Hematopoietic multipotent progenitor cell treated with erythropoietin and hydrocortisone succinate and interleukin-3 and kit ligand, for 4 days (in vitro differentiated cells): ENCODE data around the gene PDE10A.
"Not testable (repeated sequence)": the region's sequence is repeated elsewhere in the genome, so short reads cannot be mapped to it uniquely, and the experiment has no call there.

Source experiments
- DNase-seq: peaks from one replicate; pipeline ENCODE4 v3.0.0-alpha.2; 2015

PDE10A gene

DNA sequence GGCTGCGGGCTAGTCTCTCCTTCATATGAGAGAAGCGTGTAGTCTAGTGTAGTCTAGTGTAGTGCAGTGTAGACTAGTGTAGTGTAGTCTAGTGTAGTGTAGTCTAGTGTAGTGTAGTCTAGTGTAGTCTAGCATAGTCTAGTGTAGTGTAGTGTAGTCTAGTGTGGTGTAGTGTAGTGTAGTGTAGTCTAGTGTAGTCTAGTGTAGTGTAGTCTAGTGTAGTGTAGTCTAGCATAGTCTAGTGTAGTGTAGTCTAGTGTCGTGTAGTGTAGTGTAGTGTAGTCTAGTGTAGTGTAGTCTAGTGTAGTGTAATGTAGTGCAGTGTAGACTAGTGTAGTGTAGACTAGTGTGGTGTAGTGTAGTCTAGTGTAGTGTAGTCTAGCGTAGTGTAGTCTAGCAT is 44.1 kb downstream of the PDE10A start:
- DNase-seq: not testable (repeated sequence)

DNA sequence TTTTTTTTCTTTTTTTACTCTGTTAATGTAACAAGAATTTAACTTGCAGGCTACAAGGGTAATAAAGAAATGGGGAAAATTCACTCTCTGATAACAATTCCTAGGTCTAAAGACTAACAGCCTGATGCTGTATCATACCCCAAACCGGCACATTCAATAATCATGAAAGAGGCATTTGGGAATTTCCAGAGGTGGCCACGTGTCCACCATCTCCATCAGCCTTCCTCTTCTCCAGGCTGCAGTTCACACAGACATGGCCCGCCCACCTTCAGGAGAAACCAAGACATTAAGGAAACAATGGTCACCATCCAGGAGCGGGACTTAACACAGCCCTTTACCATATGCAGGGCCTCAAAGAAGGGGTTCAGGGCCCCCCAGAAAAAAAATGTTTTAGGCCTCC is 44.8 kb downstream of the PDE10A start:
- no peak for DNase-seq

- no peak for DNase-seq
Observed at GRCh38 chr6:165617528-165617927, 45.5 kb downstream of the PDE10A start.

DNA sequence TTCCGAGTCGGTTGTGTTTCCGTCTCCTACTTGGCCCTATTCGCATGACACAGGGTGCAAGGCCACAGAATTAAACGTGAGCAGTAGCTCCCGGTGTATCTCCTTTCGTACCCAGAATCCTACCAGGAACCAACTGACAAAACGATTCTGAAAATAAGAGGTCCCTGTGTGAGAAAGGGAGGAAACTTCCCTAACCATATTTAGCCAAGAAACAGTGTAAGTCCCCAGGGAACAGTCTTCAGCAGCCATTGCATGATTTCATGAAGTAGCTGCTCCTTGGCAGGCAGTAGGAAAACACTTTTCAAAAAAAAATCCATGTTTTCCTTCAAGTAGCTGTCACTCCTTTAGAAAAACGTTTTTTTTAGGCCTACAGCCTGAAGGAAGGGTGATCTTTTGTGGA is 46.9 kb downstream of the PDE10A start:
- no peak for DNase-seq

DNA sequence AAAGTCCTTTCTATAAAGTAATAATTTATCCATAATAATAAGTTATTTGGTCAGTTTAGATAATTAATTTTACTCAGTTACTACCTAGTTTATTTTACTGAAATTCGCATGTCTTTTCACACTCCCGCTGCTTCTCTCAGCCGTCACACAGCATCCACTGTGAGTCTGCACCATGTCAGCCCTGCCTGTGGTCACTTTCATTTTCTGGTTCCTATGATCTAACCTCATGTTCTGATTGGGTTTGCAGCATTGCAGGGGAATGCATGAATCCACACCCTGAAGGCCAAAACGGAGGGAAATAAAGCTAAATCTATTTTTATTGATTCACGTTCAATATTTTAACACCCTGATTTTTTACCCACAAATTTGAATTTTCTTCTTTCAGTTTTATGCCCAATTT is 47.4 kb downstream of the PDE10A start:
- DNase-seq: no peak

DNA sequence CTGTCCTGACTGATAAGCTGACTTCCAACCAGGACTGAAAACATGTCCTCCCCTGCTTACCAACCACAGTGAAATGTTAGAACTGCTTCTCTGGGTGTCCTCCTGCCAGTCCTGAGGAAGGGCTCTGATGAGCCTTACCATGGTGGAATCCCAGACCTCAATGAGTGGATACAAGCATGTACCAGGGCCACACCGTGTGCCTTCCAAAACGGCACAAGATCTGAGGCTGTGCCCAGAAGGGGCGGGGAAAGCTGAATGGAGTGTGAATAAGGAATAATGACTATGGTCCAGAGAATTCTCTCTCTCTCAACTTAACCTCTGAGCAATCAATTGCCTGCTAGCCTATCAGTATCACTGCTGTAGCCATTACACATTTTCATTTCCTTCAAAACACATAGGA is 51.7 kb downstream of the PDE10A start:
- DNase-seq: no peak

DNA sequence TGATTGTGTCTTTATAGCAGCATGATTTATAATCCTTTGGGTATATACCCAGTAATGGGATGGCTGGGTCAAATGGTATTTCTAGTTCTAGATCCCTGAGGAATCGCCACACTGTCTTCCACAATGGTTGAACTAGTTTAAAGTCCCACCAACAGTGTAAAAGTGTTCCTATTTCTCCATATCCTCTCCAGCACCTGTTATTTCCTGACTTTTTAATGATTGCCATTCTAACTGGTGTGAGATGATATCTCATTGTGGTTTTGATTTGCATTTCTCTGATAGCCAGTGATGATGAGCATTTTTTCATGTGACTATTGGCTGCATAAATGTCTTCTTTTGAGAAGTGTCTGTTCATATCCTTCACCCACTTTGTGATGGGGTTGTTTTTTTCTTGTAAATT is 54.5 kb downstream of the PDE10A start:
- not testable (repeated sequence) for DNase-seq

DNA sequence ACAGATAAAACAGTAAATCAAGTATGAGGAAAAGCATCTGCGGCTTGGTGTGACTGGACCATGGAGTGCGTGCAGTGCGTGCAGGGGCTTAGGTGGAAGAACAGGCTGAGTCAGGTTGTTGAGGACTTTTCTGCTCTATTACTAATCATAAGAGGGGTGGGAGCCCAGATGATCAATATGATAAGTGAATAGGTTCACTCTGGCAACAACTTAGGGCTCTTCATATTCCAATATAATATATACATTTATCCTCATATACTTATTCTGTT is 56.4 kb downstream of the PDE10A start:
- no peak for DNase-seq

DNA sequence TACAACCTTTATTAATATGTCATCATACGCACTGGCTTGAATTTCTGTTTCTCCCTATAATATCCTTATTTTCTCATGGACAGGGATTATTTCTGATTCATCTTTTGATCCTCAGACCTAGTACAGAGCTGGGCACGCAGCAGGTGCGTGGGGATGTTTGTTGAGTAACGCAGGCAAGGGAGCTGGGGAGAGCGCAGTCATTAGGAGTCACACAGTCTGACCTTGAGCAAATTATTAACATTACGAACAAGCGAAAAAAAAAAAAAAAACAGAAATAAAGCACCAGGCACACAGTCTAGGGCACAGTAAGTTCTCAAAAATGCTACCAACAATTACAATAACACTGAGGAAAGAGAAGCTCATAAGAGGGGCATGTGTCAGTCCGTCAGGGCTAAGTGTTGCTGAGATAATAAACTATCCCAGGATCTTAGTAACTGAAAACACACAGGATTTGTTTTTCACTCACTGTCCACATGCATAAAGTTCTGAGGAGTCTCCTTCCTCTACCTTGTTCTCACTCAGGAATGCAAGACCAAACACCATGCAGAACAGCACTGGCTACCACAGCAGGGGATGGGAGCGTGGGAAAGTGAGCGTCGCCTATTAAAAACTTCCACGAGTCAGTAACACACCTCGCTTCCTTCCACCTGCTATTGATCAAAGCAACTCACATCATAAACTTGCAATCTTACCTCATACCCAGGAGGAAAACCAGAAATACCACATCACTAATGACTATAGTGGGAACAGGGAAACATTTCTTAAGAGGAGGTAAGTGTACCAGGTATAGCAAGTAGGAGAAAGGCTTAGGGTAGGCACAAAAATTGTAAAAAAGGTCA is 56.9 kb downstream of the PDE10A start:
- DNase-seq: no peak

- no peak for DNase-seq
Observed at GRCh38 chr6:165605182-165605875, 57.7 kb downstream of the PDE10A start.

DNA sequence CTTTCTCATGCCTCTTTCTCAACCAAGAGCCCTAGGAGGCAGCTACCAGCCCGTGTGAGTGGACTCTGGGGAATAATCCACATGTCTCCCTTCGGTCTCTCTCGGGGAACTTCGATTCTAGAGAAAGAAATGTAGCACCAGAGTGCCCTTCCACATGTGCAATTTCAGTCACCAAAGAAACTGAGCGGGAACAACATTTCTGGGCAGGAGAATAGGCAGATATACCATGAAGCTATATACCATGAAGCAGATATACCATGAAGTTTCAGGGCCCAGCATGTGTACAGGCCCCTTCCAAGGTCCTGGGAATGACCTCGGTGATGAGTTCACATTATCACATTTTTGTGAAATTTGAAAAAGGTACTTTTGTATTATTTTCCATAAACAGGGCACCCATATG is 60.8 kb downstream of the PDE10A start:
- no peak for DNase-seq

DNA sequence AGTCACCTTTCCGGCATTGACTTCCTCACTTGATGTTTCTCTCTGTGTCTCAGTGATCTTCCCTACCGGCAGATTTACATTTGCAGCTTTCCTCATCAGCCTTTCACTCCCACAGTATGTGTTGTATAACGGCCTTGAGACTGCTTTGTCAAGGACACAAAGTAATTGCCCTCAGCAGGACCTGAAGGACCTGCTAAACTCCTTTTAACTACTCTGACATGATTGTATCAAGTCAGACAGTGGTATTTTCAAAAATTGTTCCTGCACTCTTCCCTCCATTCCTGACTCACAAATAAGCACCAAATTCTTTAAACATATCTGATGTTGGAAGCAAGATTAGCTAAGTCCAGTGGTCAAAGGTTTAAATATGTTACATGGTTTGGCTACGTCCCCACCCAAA is 62.4 kb downstream of the PDE10A start:
- DNase-seq: no peak

DNA sequence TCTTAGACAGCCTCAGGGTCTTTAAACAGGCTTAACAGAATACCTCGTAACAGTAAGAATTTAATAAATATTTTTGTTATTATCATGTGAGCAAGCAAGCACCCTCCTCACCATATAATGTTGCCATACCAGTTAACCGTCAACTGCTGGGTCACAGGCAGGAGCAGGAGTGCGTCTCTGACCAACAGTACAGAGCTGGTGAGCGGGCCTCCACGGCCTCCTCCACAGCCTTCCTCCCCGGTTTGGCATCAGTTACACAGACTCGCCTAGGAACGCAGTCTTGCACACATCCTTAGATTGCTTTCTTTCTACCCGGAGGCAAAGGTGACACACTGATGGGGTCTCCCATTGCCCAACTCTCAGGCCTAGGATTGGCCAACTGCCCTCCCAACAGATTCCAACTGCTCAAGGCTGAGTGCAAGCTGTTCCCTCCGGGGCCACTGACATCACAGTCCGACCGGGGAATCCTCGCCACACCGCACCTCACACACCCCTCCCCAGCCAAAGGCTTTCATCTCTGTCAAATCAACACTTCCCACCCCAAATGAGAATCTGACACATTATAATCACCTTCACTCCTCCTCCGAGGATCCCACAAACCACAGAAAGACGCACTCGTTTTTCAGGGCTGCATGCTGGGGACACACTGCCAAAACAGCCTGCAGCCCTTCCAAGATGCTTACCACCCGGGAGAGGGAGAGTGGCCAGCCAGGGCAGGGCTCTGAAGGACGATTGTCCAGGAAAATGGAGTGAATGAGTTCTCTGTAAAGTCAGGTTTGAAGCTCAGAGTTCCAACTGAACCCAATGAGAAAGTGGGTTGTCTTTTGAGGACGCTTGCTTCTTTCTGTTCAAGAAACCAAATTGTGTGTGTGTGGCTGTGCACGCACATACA is 63.2 kb downstream of the PDE10A start:
- DNase-seq: no peak

DNA sequence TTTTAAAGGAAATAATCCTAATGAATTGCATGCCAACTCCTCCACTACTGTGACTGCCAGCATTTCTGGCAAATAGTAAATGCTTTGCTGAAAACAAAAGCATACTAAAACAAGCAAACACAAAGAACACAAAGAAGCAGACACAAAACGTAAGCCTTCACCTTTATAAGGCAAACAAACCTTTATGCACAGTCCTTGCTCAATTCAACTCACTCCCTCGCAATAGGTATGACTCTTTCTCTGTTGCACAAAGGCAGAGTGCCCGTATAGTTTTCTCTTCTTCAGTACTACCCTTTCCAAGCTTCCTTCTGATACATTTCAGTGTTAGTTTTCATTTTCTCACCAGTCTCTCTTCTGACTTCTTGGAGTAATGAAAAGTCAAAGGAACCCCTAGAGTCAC is 63.9 kb downstream of the PDE10A start:
- DNase-seq: no peak

DNA sequence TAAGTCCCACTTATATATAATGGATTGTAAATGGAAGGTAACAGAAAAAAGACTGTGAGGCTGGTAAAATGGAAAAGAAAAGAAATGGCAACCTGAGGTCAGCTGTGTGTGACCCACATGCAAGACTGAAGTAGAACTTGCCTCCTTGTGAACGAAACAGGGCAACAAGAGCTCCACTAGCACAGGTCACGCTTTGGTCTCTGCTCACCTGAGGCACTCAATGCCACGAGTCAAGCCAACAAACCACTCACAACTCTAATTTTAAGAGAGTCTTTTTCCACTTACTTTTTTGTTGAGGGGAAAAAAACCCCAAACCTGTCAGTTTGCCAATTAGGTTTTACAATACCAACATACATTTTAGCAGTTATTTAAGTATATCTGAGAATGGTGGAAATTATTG is 65.2 kb downstream of the PDE10A start:
- DNase-seq: no peak

GRCh38 chr6:165594584-165595333 is 68.3 kb downstream of the PDE10A start:
- DNase-seq: no peak

- not testable (repeated sequence) for DNase-seq
Observed at GRCh38 chr6:165592947-165593346, 70.1 kb downstream of the PDE10A start.

- no peak for DNase-seq
Observed at GRCh38 chr6:165588515-165588914, 74.5 kb downstream of the PDE10A start.

- no peak for DNase-seq
Observed at GRCh38 chr6:165587206-165587605, 75.8 kb downstream of the PDE10A start.

- no peak for DNase-seq
Observed at GRCh38 chr6:165586706-165587105, 76.3 kb downstream of the PDE10A start.

DNA sequence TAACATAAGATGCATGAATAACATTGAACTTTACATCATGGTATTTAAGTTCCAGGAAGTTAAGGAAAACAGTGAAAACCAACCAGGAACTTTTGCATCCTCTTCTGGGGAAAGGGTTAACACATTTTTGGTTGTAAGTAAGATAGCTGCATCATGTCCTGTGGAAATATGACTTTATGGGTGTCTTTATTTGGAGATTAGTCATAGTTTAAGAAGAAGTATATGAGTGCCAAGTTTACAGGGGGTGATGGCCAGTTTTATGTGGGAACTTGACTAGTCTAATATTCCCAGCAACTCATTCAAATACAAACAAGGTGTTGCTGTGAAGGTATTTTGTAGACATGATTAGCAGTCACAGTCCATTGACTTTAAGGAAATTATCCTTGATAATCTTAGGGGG is 78.0 kb downstream of the PDE10A start:
- DNase-seq: no peak

DNA sequence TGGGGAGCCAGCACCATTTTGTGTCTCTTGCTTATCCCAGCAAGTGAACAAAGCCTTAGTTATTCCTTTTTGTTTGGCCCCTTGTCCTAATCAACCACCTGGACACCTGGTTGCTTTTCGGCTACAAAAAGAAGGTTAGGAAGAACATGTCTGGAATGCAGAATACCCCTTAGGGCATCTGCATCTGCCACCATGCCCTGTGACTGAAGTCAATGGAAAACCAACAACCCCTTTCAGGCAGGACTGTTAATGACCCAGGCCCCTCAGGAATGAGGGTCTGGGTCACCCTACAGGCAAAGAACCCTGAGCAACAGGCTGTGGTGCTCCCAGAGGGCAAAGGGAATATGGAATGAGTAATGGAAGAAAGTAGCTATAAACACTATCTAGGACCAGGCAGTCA is 78.5 kb downstream of the PDE10A start:
- DNase-seq: no peak

DNA sequence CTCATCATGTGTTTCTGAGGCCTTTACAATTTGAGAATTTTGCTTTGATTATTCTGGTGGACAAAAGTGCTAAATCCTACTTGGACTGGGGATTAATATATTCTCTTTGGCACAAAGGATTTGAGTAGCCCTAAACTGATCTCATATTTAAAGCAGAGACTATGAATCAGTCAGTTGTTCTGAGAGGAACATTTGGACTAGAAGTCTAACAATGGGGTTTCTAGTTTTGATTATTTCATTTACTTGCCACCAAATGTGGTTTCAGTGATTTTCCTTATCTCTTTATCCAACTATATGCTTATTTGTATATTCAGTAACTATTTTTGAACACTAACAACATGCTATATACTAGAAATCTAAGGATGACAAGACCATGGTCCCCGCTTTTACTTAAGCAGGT is 81.4 kb downstream of the PDE10A start:
- no peak for DNase-seq
